ENCODE measurements around the gene TRPC1. TPM values are rescaled to one million over a fixed set of nuclear protein-coding genes. Genes with fewer than 3 reads are reported as not detected.
"Not testable (repeated sequence)": the region's sequence is repeated elsewhere in the genome, so short reads cannot be mapped to it uniquely, and the experiment has no call there.

Gene TRPC1
- total and polyA plus RNA-seq, 8 donors: 0.57 to 5.0 (median 1.5) TPM

DNA sequence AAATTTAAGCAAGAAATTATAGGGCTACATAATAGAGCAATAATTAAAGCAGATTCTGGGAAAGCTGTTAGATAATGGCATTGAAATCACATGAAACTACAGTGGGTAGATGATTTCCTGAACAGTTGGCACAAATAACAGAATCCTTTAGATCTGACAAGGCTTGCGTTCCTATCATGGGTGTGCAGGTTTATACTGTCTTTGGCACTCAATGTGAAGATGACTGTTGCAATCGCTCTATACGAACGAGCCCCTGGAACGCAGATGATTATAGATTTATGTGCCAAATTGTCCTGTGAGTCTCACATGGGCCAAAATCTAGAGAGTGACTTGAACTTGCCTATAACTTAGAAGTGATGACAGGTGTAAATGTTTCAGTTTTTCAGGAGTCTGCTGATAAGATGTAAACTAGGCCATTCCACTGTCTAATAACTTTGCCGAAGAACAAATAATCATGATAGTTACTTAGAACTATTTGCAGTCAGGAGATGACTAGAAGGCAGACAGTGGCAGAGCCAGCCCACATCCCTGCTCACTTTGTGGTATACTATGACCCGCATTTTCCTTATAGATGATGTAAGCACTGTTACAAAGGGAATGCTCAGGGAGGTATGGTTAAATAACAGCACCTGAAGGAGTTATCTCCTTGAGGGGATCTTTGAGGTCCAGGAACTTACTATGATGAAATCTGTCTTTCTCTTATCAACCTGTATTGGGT, 30.5 kb upstream of the TRPC1 start:
- TF ChIP-seq, protein P1, sequence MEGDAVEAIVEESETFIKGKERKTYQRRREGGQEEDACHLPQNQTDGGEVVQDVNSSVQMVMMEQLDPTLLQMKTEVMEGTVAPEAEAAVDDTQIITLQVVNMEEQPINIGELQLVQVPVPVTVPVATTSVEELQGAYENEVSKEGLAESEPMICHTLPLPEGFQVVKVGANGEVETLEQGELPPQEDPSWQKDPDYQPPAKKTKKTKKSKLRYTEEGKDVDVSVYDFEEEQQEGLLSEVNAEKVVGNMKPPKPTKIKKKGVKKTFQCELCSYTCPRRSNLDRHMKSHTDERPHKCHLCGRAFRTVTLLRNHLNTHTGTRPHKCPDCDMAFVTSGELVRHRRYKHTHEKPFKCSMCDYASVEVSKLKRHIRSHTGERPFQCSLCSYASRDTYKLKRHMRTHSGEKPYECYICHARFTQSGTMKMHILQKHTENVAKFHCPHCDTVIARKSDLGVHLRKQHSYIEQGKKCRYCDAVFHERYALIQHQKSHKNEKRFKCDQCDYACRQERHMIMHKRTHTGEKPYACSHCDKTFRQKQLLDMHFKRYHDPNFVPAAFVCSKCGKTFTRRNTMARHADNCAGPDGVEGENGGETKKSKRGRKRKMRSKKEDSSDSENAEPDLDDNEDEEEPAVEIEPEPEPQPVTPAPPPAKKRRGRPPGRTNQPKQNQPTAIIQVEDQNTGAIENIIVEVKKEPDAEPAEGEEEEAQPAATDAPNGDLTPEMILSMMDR (IDR thresholded peaks at IDR 0.05): no peak
- 89 to 93% methylated on average over 7 of the region's 7 CpGs for WGBS, 2 donors

DNA sequence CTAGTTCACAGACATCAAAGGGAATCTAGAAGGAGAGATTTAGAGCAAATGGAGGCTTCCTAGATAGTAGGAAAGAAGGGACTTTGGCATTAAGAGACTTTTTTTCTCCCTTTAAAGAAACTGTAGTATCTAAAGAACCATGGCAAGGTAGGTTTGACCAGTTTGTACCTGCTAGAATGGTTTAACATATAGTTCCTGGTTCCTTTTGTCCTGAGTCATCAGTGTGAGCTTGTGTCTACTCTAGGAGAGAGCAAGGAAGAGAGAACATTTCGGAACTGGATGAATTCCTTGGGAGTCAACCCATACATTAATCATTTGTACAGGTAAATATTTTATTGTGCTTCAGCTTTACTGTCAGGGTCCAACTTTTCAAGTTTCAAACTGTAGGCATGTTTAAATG, 29.6 kb upstream of the TRPC1 start:
- ATAC-seq: no peak
- H3K4me3 ChIP-seq: no peak overlapping the region
- DNase-seq: no peak
- no peaks in the 10 kb centered on the region for H3K27me3 ChIP-seq
- H3K36me3 ChIP-seq: no peaks in the 10 kb centered on the region
- TF ChIP-seq, protein P1 (IDR thresholded peaks at IDR 0.05): no peak
- no peaks in the 10 kb centered on the region for H3K4me1 ChIP-seq
- no peak overlapping the region for H3K27ac ChIP-seq
- no peak for FAIRE-seq
- 96 to 100% methylated on average over 1 of the region's 1 CpG for WGBS, 2 donors
- H3K9me3 ChIP-seq: no peaks in the 10 kb centered on the region
- intact Hi-C loops (cut with DNase I): no loop called here

More for the DNA sequence above, 30.5 kb upstream of the TRPC1 start:
- no peaks in the 10 kb centered on the region for H3K36me3 ChIP-seq
- no peaks in the 10 kb centered on the region for H3K9me3 ChIP-seq
- intact Hi-C loops (cut with DNase I): no loop called here
- H3K27ac ChIP-seq: no peak overlapping the region
- DNase-seq (no peak), FAIRE-seq (no peak), ATAC-seq (no peak)
- H3K27me3 ChIP-seq: no peaks in the 10 kb centered on the region
- H3K4me1 ChIP-seq: no peaks in the 10 kb centered on the region
- H3K4me3 ChIP-seq: no peak overlapping the region

DNA sequence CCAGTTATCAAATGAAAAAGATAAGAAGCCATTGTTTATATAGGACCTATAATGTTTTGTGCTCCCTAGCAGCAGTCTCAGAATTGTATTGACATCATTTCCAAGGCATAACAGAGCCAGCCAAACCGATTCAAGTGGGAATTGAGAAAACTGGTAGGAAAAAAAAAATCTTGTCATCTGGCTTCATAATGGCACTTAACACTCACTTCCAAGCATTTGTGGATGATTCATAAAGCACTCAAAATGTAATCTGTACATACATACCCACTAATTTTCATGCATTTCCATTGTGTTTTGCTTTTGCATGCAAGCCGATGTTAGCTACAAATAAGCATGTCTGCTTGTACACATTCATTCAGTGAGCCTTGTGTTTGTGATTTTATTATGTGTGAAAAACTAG, 18.6 kb upstream of the TRPC1 start:
- TF ChIP-seq, protein P1 (IDR thresholded peaks at IDR 0.05): no peak
- ATAC-seq: no peak
- FAIRE-seq: no peak

DNA sequence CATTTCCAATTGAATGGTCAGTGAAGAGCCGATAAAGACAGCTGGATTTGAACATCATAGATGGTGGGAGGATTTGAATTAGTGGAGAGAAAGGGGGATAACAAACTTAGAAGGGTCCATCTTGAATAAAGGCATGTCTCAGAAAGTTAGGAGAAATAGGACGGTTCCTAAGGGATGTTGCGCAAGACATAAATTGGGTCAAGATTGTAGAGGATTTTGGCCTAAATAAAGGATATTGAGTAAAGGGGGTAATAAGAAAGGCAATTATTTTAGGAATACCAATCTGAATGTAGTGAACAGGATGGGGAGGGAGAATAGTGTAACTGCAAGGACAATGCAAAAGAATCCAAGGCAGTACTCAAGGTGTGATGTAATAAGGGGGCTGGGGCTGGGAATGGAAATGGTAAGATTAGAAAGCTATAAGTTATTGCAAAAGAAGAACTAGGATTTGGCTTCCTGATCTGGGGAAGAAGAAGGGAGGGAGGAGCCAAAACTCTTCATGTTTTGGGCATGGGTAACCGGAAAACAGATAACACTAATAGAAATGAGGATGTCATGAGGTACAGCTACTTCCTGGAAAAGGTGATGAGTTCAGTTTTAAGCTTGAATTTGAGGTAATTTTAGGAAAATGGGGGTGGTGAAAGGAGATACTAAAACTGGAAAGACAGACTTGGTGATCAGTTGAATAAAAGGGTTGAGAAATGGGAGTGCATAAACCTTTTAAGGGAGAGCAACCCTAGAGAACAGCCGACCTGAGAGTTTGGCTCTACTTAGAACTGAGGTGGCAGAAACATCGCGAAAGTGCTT, 17.3 kb upstream of the TRPC1 start:
- ATAC-seq (no peak), FAIRE-seq (no peak), DNase-seq (no peak)
- no peaks in the 10 kb centered on the region for H3K36me3 ChIP-seq
- no peaks in the 10 kb centered on the region for H3K9me3 ChIP-seq
- no peak overlapping the region for H3K4me3 ChIP-seq
- intact Hi-C loops (cut with DNase I): no loop called here
- H3K4me1 ChIP-seq: no peaks in the 10 kb centered on the region
- no peak overlapping the region for H3K27ac ChIP-seq
- TF ChIP-seq, protein P1 (IDR thresholded peaks at IDR 0.05): no peak
- H3K27me3 ChIP-seq: no peaks in the 10 kb centered on the region
- WGBS, 2 donors: 84 to 88% methylated on average over 7 of the region's 7 CpGs

More for the DNA sequence above, 18.6 kb upstream of the TRPC1 start:
- Histone ChIP-seq H3K9me3 (no peaks in the 10 kb centered on the region), H3K4me1 (no peaks in the 10 kb centered on the region), H3K36me3 (no peaks in the 10 kb centered on the region), H3K27ac (no peak overlapping the region), H3K4me3 (no peak overlapping the region), H3K27me3 (no peaks in the 10 kb centered on the region)
- intact Hi-C loops (cut with DNase I): no loop called here
- 71 to 79% methylated on average over 2 of the region's 2 CpGs for WGBS, 2 donors
- DNase-seq: no peak

DNA sequence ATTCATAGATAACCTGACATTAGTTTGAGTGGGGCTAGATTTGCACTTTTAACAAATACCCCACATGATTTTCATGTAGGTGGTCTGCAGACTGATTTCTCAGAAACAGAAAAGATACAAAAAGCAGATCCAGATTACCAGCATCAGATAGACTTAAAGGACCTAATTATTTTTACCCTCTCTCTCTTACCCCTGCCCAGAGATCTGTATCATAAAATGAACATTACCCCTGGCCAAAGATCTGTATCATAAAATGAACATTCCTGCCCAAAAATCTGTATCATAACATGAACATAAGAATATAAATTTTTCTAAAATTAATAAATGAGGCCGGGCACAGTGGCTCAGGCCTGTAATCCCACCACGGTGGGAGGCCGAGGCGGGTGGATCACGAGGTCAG, 14.6 kb upstream of the TRPC1 start:
- TF ChIP-seq, protein P1 (IDR thresholded peaks at IDR 0.05): no peak
- H3K36me3 ChIP-seq: no peaks in the 10 kb centered on the region
- no peak overlapping the region for H3K27ac ChIP-seq
- DNase-seq (no peak), ATAC-seq (no peak), FAIRE-seq (no peak)
- no peak overlapping the region for H3K4me3 ChIP-seq
- H3K9me3 ChIP-seq: no peaks in the 10 kb centered on the region
- WGBS, 2 donors: 95 to 96% methylated on average over 5 of the region's 5 CpGs
- intact Hi-C loops (cut with DNase I): no loop called here
- H3K4me1 ChIP-seq: no peaks in the 10 kb centered on the region
- H3K27me3 ChIP-seq: no peaks in the 10 kb centered on the region

DNA sequence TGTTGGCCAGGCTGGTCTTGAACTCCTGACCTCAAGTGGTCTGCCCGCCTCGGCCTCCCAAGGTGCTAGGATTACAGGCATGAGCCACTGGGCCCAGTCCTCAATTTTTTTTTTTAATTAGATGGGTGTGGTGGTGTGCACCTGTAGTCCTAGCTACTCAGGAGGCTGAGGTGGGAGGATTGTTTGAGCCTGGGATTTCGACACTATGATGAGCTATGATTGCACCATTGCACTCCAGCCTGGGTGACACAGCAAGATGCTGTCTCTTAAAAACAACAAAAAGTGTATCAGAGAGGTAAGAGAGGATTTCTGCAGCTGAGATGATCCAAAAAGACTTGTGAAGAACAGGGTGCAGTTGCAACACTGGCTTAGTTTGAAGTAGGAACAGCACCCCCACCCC, 9.0 kb upstream of the TRPC1 start:
- H3K36me3 ChIP-seq; H3K27ac ChIP-seq; H3K4me3 ChIP-seq; H3K4me1 ChIP-seq; DNase-seq; H3K9me3 ChIP-seq; intact Hi-C loops (cut with DNase I); FAIRE-seq; H3K27me3 ChIP-seq; ATAC-seq: not testable (repeated sequence)
- 93 to 95% methylated on average over 3 of the region's 3 CpGs for WGBS, 2 donors

All from pancreas (tissue), 10 donors.